ENCODE results near the gene LLGL2. TPM values are rescaled to one million over a fixed set of nuclear protein-coding genes. Genes with fewer than 3 reads are reported as not detected.
"Not testable (repeated sequence)": the region's sequence is repeated elsewhere in the genome, so short reads cannot be mapped to it uniquely, and the experiment has no call there.

The LLGL2 gene
- total RNA-seq = 50.6 and 61.8 TPM in 2 replicates

GRCh38 chr17:75524970-75525805 is at the start of gene LLGL2:
TSS of gene LLGL2 (plus strand) at chr17:75525697. CDS start at chr17:75543427, 17,730 bp downstream.
- peaks cover 2% of the 10 kb centered on the region for H3K36me3 ChIP-seq (ENCODE audit: control insufficient read depth, insufficient read depth, low read length)
- peaks cover 5% of the 10 kb centered on the region for H3K27me3 ChIP-seq (ENCODE audit: control insufficient read depth, insufficient read depth, low read length)
- TF ChIP-seq CTCF (IDR thresholded peaks at IDR 0.05; ENCODE audit: insufficient read depth, low read length, poor library complexity, severe bottlenecking) = peak; percentile 5
- DNase-seq (ENCODE audit: low read depth) = peak; percentile 37
- H3K4me3 ChIP-seq (ENCODE audit: low read depth, low read length) = peak within 1 kb of the TSS; percentile 63

- Histone ChIP-seq H3K27me3 (ENCODE audit: control insufficient read depth, insufficient read depth, low read length) (no peaks in the 10 kb centered on the region), H3K36me3 (ENCODE audit: control insufficient read depth, insufficient read depth, low read length) (no peaks in the 10 kb centered on the region), H3K4me3 (ENCODE audit: low read depth, low read length) (no peak overlapping the region)
- no peak for DNase-seq (ENCODE audit: low read depth)
- TF ChIP-seq CTCF (IDR thresholded peaks at IDR 0.05; ENCODE audit: insufficient read depth, low read length, poor library complexity, severe bottlenecking) = no peak
Observed at GRCh38 chr17:75475851-75476250, 49.6 kb upstream of the LLGL2 start.

- no peak overlapping the region for H3K4me3 ChIP-seq (ENCODE audit: low read depth, low read length)
- no peaks in the 10 kb centered on the region for H3K27me3 ChIP-seq (ENCODE audit: control insufficient read depth, insufficient read depth, low read length)
- no peaks in the 10 kb centered on the region for H3K36me3 ChIP-seq (ENCODE audit: control insufficient read depth, insufficient read depth, low read length)
- TF ChIP-seq CTCF (IDR thresholded peaks at IDR 0.05; ENCODE audit: insufficient read depth, low read length, poor library complexity, severe bottlenecking) = no peak
- no peak for DNase-seq (ENCODE audit: low read depth)
Observed at GRCh38 chr17:75476271-75476671, 49.2 kb upstream of the LLGL2 start.

- no peaks in the 10 kb centered on the region for H3K36me3 ChIP-seq (ENCODE audit: control insufficient read depth, insufficient read depth, low read length)
- H3K4me3 ChIP-seq (ENCODE audit: low read depth, low read length) = no peak overlapping the region
- H3K27me3 ChIP-seq (ENCODE audit: control insufficient read depth, insufficient read depth, low read length) = no peaks in the 10 kb centered on the region
- no peak for DNase-seq (ENCODE audit: low read depth)
- TF ChIP-seq CTCF (IDR thresholded peaks at IDR 0.05; ENCODE audit: insufficient read depth, low read length, poor library complexity, severe bottlenecking) = no peak
Observed at GRCh38 chr17:75476752-75477489, 48.6 kb upstream of the LLGL2 start.

GRCh38 chr17:75477490-75477862 is 48.0 kb upstream of the LLGL2 start:
- H3K27me3 ChIP-seq (ENCODE audit: control insufficient read depth, insufficient read depth, low read length); DNase-seq (ENCODE audit: low read depth): not testable (repeated sequence)

GRCh38 chr17:75478508-75478907 is 47.0 kb upstream of the LLGL2 start:
- DNase-seq (ENCODE audit: low read depth) = no peak
- no peak overlapping the region for H3K4me3 ChIP-seq (ENCODE audit: low read depth, low read length)
- no peaks in the 10 kb centered on the region for H3K36me3 ChIP-seq (ENCODE audit: control insufficient read depth, insufficient read depth, low read length)
- no peak for TF ChIP-seq CTCF (IDR thresholded peaks at IDR 0.05; ENCODE audit: insufficient read depth, low read length, poor library complexity, severe bottlenecking)
- H3K27me3 ChIP-seq (ENCODE audit: control insufficient read depth, insufficient read depth, low read length) = no peaks in the 10 kb centered on the region

More at GRCh38 chr17:75477490-75477862, 48.0 kb upstream of the LLGL2 start:
- H3K36me3 ChIP-seq (ENCODE audit: control insufficient read depth, insufficient read depth, low read length); H3K4me3 ChIP-seq (ENCODE audit: low read depth, low read length): not testable (repeated sequence)
